Mesenchymal stem cell (in vitro differentiated cells and primary cell): ENCODE measurements around the gene ZNF621.

Experiments used
- DNase-seq: peaks from one replicate; pipeline ENCODE4 v3.0.0-alpha.2; 2013
- H2AFZ ChIP-seq: one replicate; pipeline ENCODE4 v1.6.1; 2013; ENCODE audit warnings: low read depth, mild to moderate bottlenecking, control low read depth, inconsistent platforms, low read length, moderate library complexity
- H2AK5ac ChIP-seq: 2 replicates; pipeline ENCODE4 v1.6.1; 2013; ENCODE audit warnings: low read length, moderate library complexity, mild to moderate bottlenecking, inconsistent platforms; ENCODE audit not compliant: severe bottlenecking
- H2BK120ac ChIP-seq: one replicate; pipeline ENCODE4 v1.6.1; 2013; ENCODE audit warnings: low read depth, mild to moderate bottlenecking, inconsistent platforms, low read length, moderate library complexity
- H2BK12ac ChIP-seq, 2 experiments: one replicate each; pipeline ENCODE4 v1.6.1; 2013; ENCODE audit warnings: inconsistent platforms in 2 of 2, low read length in 2 of 2, mild to moderate bottlenecking in 2 of 2, moderate library complexity in 2 of 2, control low read depth in 1 of 2
- H2BK15ac ChIP-seq: one replicate; pipeline ENCODE4 v1.6.1; 2013; ENCODE audit warnings: mild to moderate bottlenecking, low read depth, inconsistent platforms; ENCODE audit not compliant: poor library complexity, severe bottlenecking
- H2BK5ac ChIP-seq: 2 replicates; pipeline ENCODE4 v1.6.1; 2013; ENCODE audit warnings: low read depth, mild to moderate bottlenecking, low read length, control low read depth, inconsistent platforms; ENCODE audit not compliant: poor library complexity, severe bottlenecking
- H3K14ac ChIP-seq, 2 experiments: one replicate each; pipeline ENCODE4 v1.6.1; 2013; ENCODE audit warnings: inconsistent platforms in 2 of 2, low read length in 2 of 2, control low read depth in 1 of 2, mild to moderate bottlenecking in 1 of 2, moderate library complexity in 1 of 2
- H3K18ac ChIP-seq, 2 experiments: one replicate each; pipeline ENCODE4 v1.6.1; 2013; ENCODE audit warnings: inconsistent platforms in 2 of 2, low read length in 2 of 2, control low read depth in 1 of 2, low read depth in 1 of 2, mild to moderate bottlenecking in 1 of 2
- H3K23ac ChIP-seq, 2 experiments: one replicate each; pipeline ENCODE4 v1.6.1; 2013; ENCODE audit warnings: inconsistent platforms in 2 of 2, low read length in 2 of 2, mild to moderate bottlenecking in 2 of 2, moderate library complexity in 2 of 2, control low read depth in 1 of 2
- H3K27ac ChIP-seq: 2 replicates; pipeline ENCODE4 v1.5.1; 2013; ENCODE audit warnings: mild to moderate bottlenecking, moderate library complexity, low read length, control low read depth, inconsistent platforms; ENCODE audit not compliant: poor library complexity, severe bottlenecking
- H3K27me3 ChIP-seq, 2 experiments: 2 replicates each; pipeline versions ENCODE4 v1.6.1 to v1.7.0; 2013; ENCODE audit warnings: low read length in 2 of 2, mild to moderate bottlenecking in 2 of 2, moderate library complexity in 2 of 2, control low read depth in 1 of 2, inconsistent platforms in 1 of 2; ENCODE audit not compliant: control insufficient read depth in 1 of 2, insufficient read depth in 1 of 2
- H3K36me3 ChIP-seq, 2 experiments: 2 replicates each; pipeline versions ENCODE4 v1.6.1 to v1.7.0; 2013; ENCODE audit warnings: low read length in 2 of 2, control low read depth in 1 of 2, inconsistent platforms in 1 of 2, low read depth in 1 of 2, mild to moderate bottlenecking in 1 of 2; ENCODE audit not compliant: insufficient read depth in 2 of 2, control insufficient read depth in 1 of 2
- H3K4ac ChIP-seq, 2 experiments: one replicate each; pipeline ENCODE4 v1.6.1; 2013; ENCODE audit warnings: inconsistent platforms in 2 of 2, low read length in 2 of 2, mild to moderate bottlenecking in 2 of 2, moderate library complexity in 2 of 2, control low read depth in 1 of 2, low read depth in 1 of 2
- H3K4me1 ChIP-seq: 2 replicates; pipeline ENCODE4 v1.6.1; 2013; ENCODE audit warnings: low read depth, low read length, control low read depth; ENCODE audit not compliant: control insufficient read depth, insufficient read depth
- H3K4me2 ChIP-seq: 2 replicates; pipeline ENCODE4 v1.6.1; 2013; ENCODE audit warnings: low read length, mild to moderate bottlenecking, inconsistent platforms; ENCODE audit not compliant: poor library complexity, severe bottlenecking
- H3K4me3 ChIP-seq, 2 experiments: 2 replicates each; pipeline versions ENCODE4 v1.5.1 to v1.7.0; 2013; ENCODE audit warnings: low read length in 2 of 2, mild to moderate bottlenecking in 2 of 2, control low read depth in 1 of 2, low read depth in 1 of 2; ENCODE audit not compliant: insufficient read depth in 1 of 2
- H3K79me1 ChIP-seq: replicated peaks from 2 replicates; pipeline ENCODE4 v1.6.1; 2013; ENCODE audit warnings: mild to moderate bottlenecking, control low read depth, low read length, inconsistent platforms; ENCODE audit not compliant: poor library complexity, severe bottlenecking
- H3K9ac ChIP-seq: 2 replicates; pipeline ENCODE4 v1.7.0; 2013; ENCODE audit warnings: mild to moderate bottlenecking, low read length, moderate library complexity
- H3K9me3 ChIP-seq: 2 replicates; pipeline ENCODE4 v1.7.0; 2013; ENCODE audit warnings: mild to moderate bottlenecking, low read length; ENCODE audit not compliant: control insufficient read depth
- H4K8ac ChIP-seq: one replicate; pipeline ENCODE4 v1.6.1; 2013; ENCODE audit warnings: inconsistent platforms, mild to moderate bottlenecking, low read length, moderate library complexity
- H4K91ac ChIP-seq: one replicate; pipeline ENCODE4 v1.6.1; 2013; ENCODE audit warnings: mild to moderate bottlenecking, low read length, inconsistent platforms
- WGBS: methylation state at CpG from one replicate; pipeline ENCODE4 v1.1.7; 2013; ENCODE audit warnings: mixed read lengths; 5-methylcytosine and 5-hydroxymethylcytosine counted together

ZNF621 gene

GRCh38 chr3:40580494-40581091 lies 55.8 kb downstream of the ZNF621 start:
- Histone ChIP-seq H3K23ac (no peak overlapping the region), H3K27ac (no peak overlapping the region), H3K4me1 (peaks cover 6% of the 10 kb centered on the region), H2BK120ac (no peak overlapping the region), H3K9ac (no peak overlapping the region), H2BK5ac (no peak overlapping the region), H3K9me3 (no peaks in the 10 kb centered on the region), H2AFZ (no peak overlapping the region), H3K36me3 (no peaks in the 10 kb centered on the region), H3K18ac (no peak overlapping the region), H3K79me1 (no peaks in the 10 kb centered on the region), H2BK12ac (no peak overlapping the region), H3K27me3 (peaks cover 10 to 28% of the 10 kb centered on the region in 2 experiments), H3K4ac (no peak overlapping the region), H2AK5ac (no peak overlapping the region), H4K8ac (no peak overlapping the region), H3K4me3 (no peak overlapping the region), H3K14ac (no peak overlapping the region), H4K91ac (no peak overlapping the region), H3K4me2 (no peak overlapping the region), H2BK15ac (no peak overlapping the region)
- peak; percentile 73 for DNase-seq
- 2% methylated on average over 2 of the region's 2 CpGs for WGBS

GRCh38 chr3:40581166-40581565 lies 56.4 kb downstream of the ZNF621 start:
- Histone ChIP-seq H3K4me1 (peaks cover 8% of the 10 kb centered on the region), H3K27ac (no peak overlapping the region), H3K27me3 (peaks cover 10 to 24% of the 10 kb centered on the region in 2 experiments), H2AK5ac (no peak overlapping the region), H3K79me1 (no peaks in the 10 kb centered on the region), H3K23ac (no peak overlapping the region), H3K9me3 (no peaks in the 10 kb centered on the region), H2BK12ac (no peak overlapping the region), H2BK15ac (no peak overlapping the region), H2AFZ (no peak overlapping the region), H3K18ac (no peak overlapping the region), H3K4me2 (no peak overlapping the region), H2BK120ac (no peak overlapping the region), H3K36me3 (no peaks in the 10 kb centered on the region), H3K9ac (no peak overlapping the region), H4K8ac (no peak overlapping the region), H3K14ac (no peak overlapping the region), H3K4me3 (no peak overlapping the region), H4K91ac (no peak overlapping the region), H2BK5ac (no peak overlapping the region), H3K4ac (no peak overlapping the region)
- DNase-seq, result no peak
- WGBS, result 83% methylated on average over 1 of the region's 1 CpG

GRCh38 chr3:40582401-40583027 lies 57.8 kb downstream of the ZNF621 start:
- Histone ChIP-seq H3K9ac (no peak overlapping the region), H3K14ac (no peak overlapping the region), H4K8ac (no peak overlapping the region), H3K4me1 (peaks cover 8% of the 10 kb centered on the region), H3K9me3 (no peaks in the 10 kb centered on the region), H3K18ac (no peak overlapping the region), H3K79me1 (no peaks in the 10 kb centered on the region), H2BK5ac (no peak overlapping the region), H3K4me3 (no peak overlapping the region), H4K91ac (no peak overlapping the region), H2BK120ac (no peak overlapping the region), H3K4me2 (no peak overlapping the region), H3K36me3 (no peaks in the 10 kb centered on the region), H2BK12ac (no peak overlapping the region), H2AFZ (no peak overlapping the region), H2AK5ac (no peak overlapping the region), H3K27me3 (peaks cover 10 to 24% of the 10 kb centered on the region in 2 experiments), H3K23ac (no peak overlapping the region), H2BK15ac (no peak overlapping the region), H3K4ac (no peak overlapping the region), H3K27ac (no peak overlapping the region)
- WGBS, result 83% methylated on average over 2 of the region's 2 CpGs
- DNase-seq, result no peak

- no peak overlapping the region for H4K8ac ChIP-seq
- no peaks in the 10 kb centered on the region for H3K79me1 ChIP-seq
- no peak for DNase-seq
- no peak overlapping the region for H3K4me3 ChIP-seq
- H2BK12ac ChIP-seq, result no peak overlapping the region
- no peak overlapping the region for H2AFZ ChIP-seq
- no peak overlapping the region for H2BK5ac ChIP-seq
- no peak overlapping the region for H2BK15ac ChIP-seq
- 66% methylated on average over 7 of the region's 7 CpGs for WGBS
- peaks cover 8% of the 10 kb centered on the region for H3K4me1 ChIP-seq
- H3K23ac ChIP-seq, result no peak overlapping the region
- H3K27ac ChIP-seq, result no peak overlapping the region
- no peak overlapping the region for H4K91ac ChIP-seq
- H3K36me3 ChIP-seq, result no peaks in the 10 kb centered on the region
- H3K9me3 ChIP-seq, result no peaks in the 10 kb centered on the region
- no peak overlapping the region for H3K9ac ChIP-seq
- no peak overlapping the region for H2BK120ac ChIP-seq
- H3K27me3 ChIP-seq, result peaks cover 10 to 17% of the 10 kb centered on the region in 2 experiments
- no peak overlapping the region for H3K4me2 ChIP-seq
- no peak overlapping the region for H2AK5ac ChIP-seq
- H3K18ac ChIP-seq, result no peak overlapping the region
- peak overlapping the region in 1 of 2 experiments; percentile 53 for H3K14ac ChIP-seq
- H3K4ac ChIP-seq, result no peak overlapping the region
These were observed 58.9 kb downstream of the ZNF621 start for GRCh38 chr3:40583691-40584090.
